Measurements from ENCODE around the gene MAP3K6. TPM values are rescaled to one million over a fixed set of nuclear protein-coding genes. Genes with fewer than 3 reads are reported as not detected.
A peak's percentile ranks its signal among the peaks of the same experiment; 100 is the strongest.

MAP3K6 gene
- total RNA-seq, 1 experiment from 2014 or later, result 7.7 TPM

DNA sequence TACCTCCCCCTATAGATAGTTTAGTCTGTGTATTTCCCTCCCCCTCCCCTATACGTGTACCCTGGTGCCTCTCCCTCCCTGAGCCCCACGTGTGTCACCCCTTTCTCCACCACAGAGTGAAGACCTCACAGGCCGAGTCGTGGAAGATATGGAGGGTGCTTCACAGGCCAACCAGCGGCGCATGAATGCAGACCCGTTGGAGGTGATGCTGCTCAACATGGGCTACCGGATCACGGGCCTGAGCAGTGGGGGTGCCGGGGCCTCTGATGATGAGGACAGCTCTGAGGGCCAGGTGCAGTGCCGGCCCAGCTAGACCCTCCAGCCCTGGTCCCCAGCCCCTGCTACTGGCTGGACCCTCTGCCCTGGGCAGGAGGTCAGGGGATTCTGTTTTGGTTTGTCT is 60.7 kb downstream of the MAP3K6 start:
- Histone ChIP-seq H3K4ac (ENCODE audit: low read depth, low read length) (no peak overlapping the region), H4K91ac (ENCODE audit: insufficient read length, low read depth, low read length) (no peak overlapping the region), H3K23me2 (ENCODE audit: insufficient read length, low read depth, low read length, poor library complexity, severe bottlenecking) (no peaks in the 10 kb centered on the region), H3T11ph (ENCODE audit: low read length) (no peak overlapping the region), H2BK15ac (ENCODE audit: low read depth, low read length) (no peak overlapping the region), H3K18ac (ENCODE audit: insufficient read length, low read depth, low read length) (no peak overlapping the region), H3K23ac (ENCODE audit: insufficient read length, low read depth, low read length) (no peak overlapping the region), H2BK120ac (ENCODE audit: low read depth, low read length, poor library complexity, severe bottlenecking) (no peak overlapping the region), H4K5ac (ENCODE audit: insufficient read length, low read depth, low read length) (no peak overlapping the region), H3K56ac (ENCODE audit: insufficient read length, low read depth, low read length) (no peak overlapping the region), H3K27ac (ENCODE audit: insufficient read length, low read depth, low read length) (no peak overlapping the region), H3K79me2 (ENCODE audit: insufficient read depth, low read length) (no peaks in the 10 kb centered on the region), H2AFZ (ENCODE audit: low read length) (no peak overlapping the region), H3K4me1 (ENCODE audit: insufficient read depth, low read length) (peaks cover 12% of the 10 kb centered on the region), H2BK5ac (ENCODE audit: insufficient read length, low read length) (no peak overlapping the region), H3K9me3 (ENCODE audit: control insufficient read depth, low read depth, low read length) (no peaks in the 10 kb centered on the region), H3K27me3 (ENCODE audit: insufficient read depth, low read length) (no peaks in the 10 kb centered on the region), H2BK20ac (ENCODE audit: low read depth, low read length, poor library complexity, severe bottlenecking) (no peak overlapping the region), H3K9ac (ENCODE audit: extremely low read depth, insufficient read length, low read length) (no peak overlapping the region), H2AK5ac (ENCODE audit: insufficient read length, low read length) (no peak overlapping the region), H4K20me1 (ENCODE audit: control insufficient read depth, insufficient read depth, insufficient read length) (no peaks in the 10 kb centered on the region), H4K8ac (replicated peaks; ENCODE audit: insufficient read length, low read depth, low read length) (no peak overlapping the region), H3K4me2 (ENCODE audit: insufficient read depth, insufficient read length, low read length) (no peak overlapping the region), H3K14ac (ENCODE audit: insufficient read depth, low read length) (no peak overlapping the region), H3K79me1 (ENCODE audit: insufficient read depth, low read depth, low read length, poor library complexity, severe bottlenecking) (no peaks in the 10 kb centered on the region), H2BK12ac (ENCODE audit: insufficient read length, low read depth, low read length) (no peak overlapping the region)
- H3K36me3 Mint-ChIP-seq (ENCODE audit: insufficient read depth in 1 of 3, low read depth in 3 of 3), result peaks cover 0 to 10% (median 4%) of the 10 kb centered on the region in 3 experiments; a peak in 4 of 7 replicates
- no peak for TF ChIP-seq CTCF (conservative IDR thresholded peaks at IDR 0.05)
- H3K27ac Mint-ChIP-seq, result peak overlapping the region in 1 of 3 experiments; percentile 76; a peak in 1 of 7 replicates
- peaks cover 31 to 44% of the 10 kb centered on the region in 2 experiments for H3K4me1 Mint-ChIP-seq
- peaks cover 1% of the 10 kb centered on the region; the same call in 1 of the 2 replicates for H3K27me3 Mint-ChIP-seq (ENCODE audit: low read depth)
- DNase-seq, result no peak
- no peaks in the 10 kb centered on the region for H3K9me3 Mint-ChIP-seq
- no CpG with 5 or more reads among the region's 11 CpGs for WGBS (ENCODE audit: extremely low coverage, insufficient read length, low lambda C conversion rate)
- no peak overlapping the region for H3K4me3 Mint-ChIP-seq

Other genes starting within 250 kb of the MAP3K6 start
- 20.8 and 21.3 TPM in 2 replicates for gene SLC9A1, start 211.8 kb downstream of the MAP3K6 start, total RNA-seq (2021)
- gene WDTC1, start 132.3 kb downstream of the MAP3K6 start, total RNA-seq (2021), result 19.0 and 20.5 TPM in 2 replicates
- 36.8 and 37.0 TPM in 2 replicates for gene TMEM222, start 44.8 kb downstream of the MAP3K6 start, total RNA-seq (2021)
- 12.0 and 13.0 TPM in 2 replicates for gene SYTL1, start 24.9 kb downstream of the MAP3K6 start, total RNA-seq (2021)
- gene FCN3, start 7.9 kb upstream of the MAP3K6 start, total RNA-seq (2021), result 0.22 TPM in 2 replicates
- 1.2 and 1.5 TPM in 2 replicates for gene CD164L2, start 16.4 kb upstream of the MAP3K6 start, total RNA-seq (2021)
- gene GPR3, start 25.7 kb upstream of the MAP3K6 start, total RNA-seq (2021), result 4.3 and 4.4 TPM in 2 replicates
- gene WASF2, start 123.2 kb upstream of the MAP3K6 start, total RNA-seq (2021), result 65.9 and 69.2 TPM in 2 replicates
- 23.7 and 29.4 TPM in 2 replicates for gene AHDC1, start 237.2 kb upstream of the MAP3K6 start, total RNA-seq (2021)

Measured in H9 (cell line).